SK-N-SH (cell line): ENCODE results near the gene LDB2.
"Not testable (repeated sequence)": the region's sequence is repeated elsewhere in the genome, so short reads cannot be mapped to it uniquely, and the experiment has no call there.

Experiments used
- CTCF ChIP-seq: fragments of 200-600 bp; sonication (generic); IDR thresholded peaks from 2 replicates; pipeline ENCODE4 v1.6.1; 2017; ENCODE audit warnings: antibody characterized with exemption, mild to moderate bottlenecking, moderate library complexity
- EZH2phosphoT487 ChIP-seq: fragments of 200-600 bp; sonication (generic); IDR thresholded peaks from 2 replicates; pipeline ENCODE4 v1.6.1; 2017; ENCODE audit warnings: low read depth, mixed run types, mild to moderate bottlenecking, antibody characterized with exemption, moderate library complexity, borderline replicate concordance
- NRF1 ChIP-seq: IDR thresholded peaks from 2 replicates; pipeline ENCODE4 v1.6.1; 2012; ENCODE audit warnings: low read depth, mild to moderate bottlenecking, low read length
- PBX3 ChIP-seq: IDR thresholded peaks from 2 replicates; pipeline ENCODE4; 2012
- RAD21 ChIP-seq: IDR thresholded peaks from 2 replicates; pipeline ENCODE4 v1.6.1; 2012; ENCODE audit warnings: mild to moderate bottlenecking, low read length
- RCOR1 ChIP-seq: fragments of 150-350 bp; IDR thresholded peaks from 2 replicates; pipeline ENCODE4 v1.6.1; 2017; ENCODE audit warnings: antibody characterized with exemption, low read length
- SIN3A ChIP-seq: IDR thresholded peaks from 2 replicates; pipeline ENCODE4 v1.6.1; 2012; ENCODE audit warnings: low read depth, mild to moderate bottlenecking, low read length, moderate library complexity, borderline replicate concordance
- YY1 ChIP-seq: IDR thresholded peaks from 2 replicates; pipeline ENCODE4 v1.4.0; 2012; ENCODE audit warnings: low read depth, mild to moderate bottlenecking
- ZBTB33 ChIP-seq: IDR thresholded peaks from 2 replicates; pipeline ENCODE4 v1.4.0; 2012; ENCODE audit warnings: low read depth, borderline replicate concordance
- TF ChIP-seq, protein P1 (sequence below): IDR thresholded peaks from 2 replicates; pipeline ENCODE4 v1.4.0; 2012; ENCODE audit warnings: low read depth
- TF ChIP-seq, protein P2 (sequence below): IDR thresholded peaks from 2 replicates; pipeline ENCODE4 v1.6.1; 2012; ENCODE audit warnings: mild to moderate bottlenecking, low read depth, low read length, moderate library complexity
- TF ChIP-seq, protein P3 (sequence below): fragments of 150-350 bp; IDR thresholded peaks from 2 replicates; pipeline ENCODE4 v1.6.1; 2017; ENCODE audit warnings: antibody characterized with exemption, low read length, low read depth, borderline replicate concordance

DNA sequence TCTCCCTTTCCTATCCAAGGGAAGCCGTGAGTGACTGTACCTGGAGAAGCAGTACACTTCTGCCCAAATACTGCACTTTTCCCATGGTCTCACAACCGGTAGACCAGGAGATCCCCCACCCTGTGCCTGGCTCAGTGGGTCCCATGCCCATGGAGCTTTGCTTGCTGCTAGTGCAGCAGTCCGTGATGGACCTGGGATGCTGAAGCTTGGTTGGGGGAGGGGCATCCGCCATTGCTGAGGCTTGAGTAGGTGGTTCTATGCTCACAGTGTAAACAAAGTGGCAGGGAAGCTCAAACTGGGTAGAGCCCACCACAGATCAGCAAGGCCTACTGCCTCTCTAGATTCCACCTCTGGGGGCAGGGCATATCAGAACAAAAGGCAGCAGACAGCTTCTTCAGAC lies 269.6 kb downstream of the LDB2 start:
- TF ChIP-seq, protein P1, sequence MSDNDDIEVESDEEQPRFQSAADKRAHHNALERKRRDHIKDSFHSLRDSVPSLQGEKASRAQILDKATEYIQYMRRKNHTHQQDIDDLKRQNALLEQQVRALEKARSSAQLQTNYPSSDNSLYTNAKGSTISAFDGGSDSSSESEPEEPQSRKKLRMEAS = not testable (repeated sequence)
- TF ChIP-seq RCOR1, PBX3, YY1, EZH2phosphoT487, NRF1, SIN3A, RAD21, CTCF, ZBTB33: not testable (repeated sequence)
- TF ChIP-seq, protein P2, sequence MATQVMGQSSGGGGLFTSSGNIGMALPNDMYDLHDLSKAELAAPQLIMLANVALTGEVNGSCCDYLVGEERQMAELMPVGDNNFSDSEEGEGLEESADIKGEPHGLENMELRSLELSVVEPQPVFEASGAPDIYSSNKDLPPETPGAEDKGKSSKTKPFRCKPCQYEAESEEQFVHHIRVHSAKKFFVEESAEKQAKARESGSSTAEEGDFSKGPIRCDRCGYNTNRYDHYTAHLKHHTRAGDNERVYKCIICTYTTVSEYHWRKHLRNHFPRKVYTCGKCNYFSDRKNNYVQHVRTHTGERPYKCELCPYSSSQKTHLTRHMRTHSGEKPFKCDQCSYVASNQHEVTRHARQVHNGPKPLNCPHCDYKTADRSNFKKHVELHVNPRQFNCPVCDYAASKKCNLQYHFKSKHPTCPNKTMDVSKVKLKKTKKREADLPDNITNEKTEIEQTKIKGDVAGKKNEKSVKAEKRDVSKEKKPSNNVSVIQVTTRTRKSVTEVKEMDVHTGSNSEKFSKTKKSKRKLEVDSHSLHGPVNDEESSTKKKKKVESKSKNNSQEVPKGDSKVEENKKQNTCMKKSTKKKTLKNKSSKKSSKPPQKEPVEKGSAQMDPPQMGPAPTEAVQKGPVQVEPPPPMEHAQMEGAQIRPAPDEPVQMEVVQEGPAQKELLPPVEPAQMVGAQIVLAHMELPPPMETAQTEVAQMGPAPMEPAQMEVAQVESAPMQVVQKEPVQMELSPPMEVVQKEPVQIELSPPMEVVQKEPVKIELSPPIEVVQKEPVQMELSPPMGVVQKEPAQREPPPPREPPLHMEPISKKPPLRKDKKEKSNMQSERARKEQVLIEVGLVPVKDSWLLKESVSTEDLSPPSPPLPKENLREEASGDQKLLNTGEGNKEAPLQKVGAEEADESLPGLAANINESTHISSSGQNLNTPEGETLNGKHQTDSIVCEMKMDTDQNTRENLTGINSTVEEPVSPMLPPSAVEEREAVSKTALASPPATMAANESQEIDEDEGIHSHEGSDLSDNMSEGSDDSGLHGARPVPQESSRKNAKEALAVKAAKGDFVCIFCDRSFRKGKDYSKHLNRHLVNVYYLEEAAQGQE = not testable (repeated sequence)
- TF ChIP-seq, protein P3, sequence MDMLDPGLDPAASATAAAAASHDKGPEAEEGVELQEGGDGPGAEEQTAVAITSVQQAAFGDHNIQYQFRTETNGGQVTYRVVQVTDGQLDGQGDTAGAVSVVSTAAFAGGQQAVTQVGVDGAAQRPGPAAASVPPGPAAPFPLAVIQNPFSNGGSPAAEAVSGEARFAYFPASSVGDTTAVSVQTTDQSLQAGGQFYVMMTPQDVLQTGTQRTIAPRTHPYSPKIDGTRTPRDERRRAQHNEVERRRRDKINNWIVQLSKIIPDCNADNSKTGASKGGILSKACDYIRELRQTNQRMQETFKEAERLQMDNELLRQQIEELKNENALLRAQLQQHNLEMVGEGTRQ = not testable (repeated sequence)
